HUDEP-2 (cell line): ENCODE data around the gene SRRM2.

ENCODE experiments used
- DNase-seq, 76 experiments: peaks; one replicate each; lab custom pipeline; 2025; ENCODE audit not compliant: unreplicated experiment in 76 of 76; lab: John Stamatoyannopoulos, UW

SRRM2 gene

DNA sequence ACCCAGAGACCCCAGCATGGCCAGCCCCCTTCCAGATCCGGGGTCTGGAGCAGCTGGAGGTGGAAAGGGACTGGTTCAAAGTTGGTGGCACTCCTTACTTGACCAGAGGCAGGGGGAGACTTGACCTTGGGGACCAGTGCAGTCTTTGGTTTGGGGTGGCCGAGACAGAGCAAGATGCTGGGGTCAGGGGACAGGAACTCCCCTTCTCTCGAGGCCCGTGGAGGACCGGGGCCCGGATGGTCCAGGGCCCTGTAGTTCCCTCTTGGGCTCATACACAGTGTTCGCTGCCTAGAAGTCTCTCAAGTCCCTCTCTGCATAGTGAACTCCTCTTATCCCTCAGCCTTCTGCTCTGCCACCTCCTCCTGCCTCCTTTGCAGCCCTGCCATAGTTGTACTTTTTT lies 35.5 kb downstream of the SRRM2 start:
- DNase-seq, result no peak

DNA sequence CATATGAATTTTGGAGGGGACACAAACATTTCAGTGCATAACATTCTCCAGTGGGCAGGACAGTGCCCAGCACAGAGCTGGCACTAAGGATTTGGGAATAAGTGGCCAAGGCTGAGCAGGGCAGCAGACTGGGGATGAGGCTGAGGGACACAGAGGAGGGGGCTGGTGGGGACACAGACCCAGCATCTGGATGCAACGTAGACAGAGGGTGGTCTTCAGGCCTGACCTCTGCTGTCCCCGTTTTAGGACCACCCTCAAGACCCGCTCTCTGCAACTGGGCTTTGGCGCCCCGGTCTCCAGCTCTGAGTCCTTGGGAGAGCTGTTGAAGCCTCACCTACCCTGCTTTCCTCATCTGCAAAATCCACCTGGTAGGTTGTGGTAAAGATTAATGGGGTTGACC lies 38.2 kb downstream of the SRRM2 start:
- no peak for DNase-seq

DNA sequence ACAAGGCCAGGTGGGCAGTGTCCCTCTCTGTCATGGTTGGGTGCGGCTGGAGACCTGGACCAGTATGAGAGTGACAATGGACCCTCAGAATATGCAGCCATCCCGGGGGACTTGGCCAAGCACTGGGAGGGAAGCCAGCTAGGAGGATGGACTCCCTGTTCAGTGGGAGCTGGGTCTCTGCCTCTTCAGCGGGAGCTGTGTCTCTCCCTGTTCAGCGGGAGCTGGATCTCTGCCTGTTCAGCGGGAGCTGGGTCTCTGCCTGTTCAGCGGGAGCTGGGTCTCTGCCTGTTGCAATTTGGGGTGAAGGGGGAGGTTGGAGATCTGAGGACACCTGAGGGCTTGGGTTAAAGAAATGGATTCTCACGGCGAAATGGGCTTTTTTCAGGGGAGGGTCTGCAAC lies 38.7 kb downstream of the SRRM2 start:
- DNase-seq, result no peak

DNA sequence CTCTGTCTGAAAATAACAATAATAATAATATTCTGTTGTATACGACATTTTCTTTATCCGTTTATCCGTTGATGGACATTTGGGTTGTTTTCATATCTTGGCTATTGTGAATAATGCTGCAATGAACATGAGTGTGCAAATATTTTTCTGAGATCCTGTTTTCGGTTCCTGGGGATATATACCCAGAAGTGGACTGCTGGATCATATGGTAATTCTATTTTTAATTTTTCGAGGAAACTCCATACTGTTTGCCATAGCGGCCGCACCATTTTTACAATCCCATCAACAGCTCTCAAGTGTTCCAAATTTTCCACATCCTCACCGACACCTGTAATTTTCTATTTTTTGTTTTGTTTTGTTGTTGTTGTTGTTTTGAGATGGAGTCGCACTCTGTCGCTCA lies 40.5 kb downstream of the SRRM2 start:
- no peak for DNase-seq

DNA sequence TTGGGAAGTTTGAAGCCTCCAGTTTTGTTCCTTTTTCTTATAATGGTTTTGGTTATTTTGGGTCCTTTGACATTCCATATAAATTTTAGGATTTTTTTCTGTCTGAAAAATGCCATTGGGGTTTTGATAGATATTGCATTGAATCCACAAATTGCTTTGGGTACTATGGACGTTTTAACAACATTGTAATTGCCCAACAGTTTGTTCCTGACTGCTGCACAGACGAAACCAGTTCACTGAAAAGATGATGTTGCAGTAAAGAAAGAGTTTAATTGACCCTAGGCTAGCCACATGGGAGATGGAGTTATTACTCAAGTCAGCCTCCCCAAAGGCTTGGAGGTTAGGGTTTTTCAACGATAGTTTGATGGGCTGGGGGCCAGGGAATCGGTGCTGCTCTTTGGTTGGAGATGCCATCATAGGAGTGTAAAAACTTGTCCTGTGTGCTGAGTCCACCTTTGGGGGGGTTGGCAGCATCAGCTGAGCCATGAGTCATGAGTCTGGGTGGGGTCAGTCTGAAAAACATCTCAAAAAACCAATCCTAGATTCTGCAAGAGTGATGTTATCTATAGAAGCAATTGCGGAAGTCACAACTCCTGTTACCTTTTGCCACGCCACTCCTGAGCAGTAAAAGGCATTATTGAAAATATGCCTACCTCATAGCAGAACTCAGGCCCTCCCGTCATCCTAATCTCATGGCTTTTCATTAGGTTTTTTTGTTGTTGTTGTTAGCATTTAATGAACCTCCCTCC lies 43.1 kb downstream of the SRRM2 start:
- DNase-seq, result peak in 1 of 76 experiments; percentile 33

DNA sequence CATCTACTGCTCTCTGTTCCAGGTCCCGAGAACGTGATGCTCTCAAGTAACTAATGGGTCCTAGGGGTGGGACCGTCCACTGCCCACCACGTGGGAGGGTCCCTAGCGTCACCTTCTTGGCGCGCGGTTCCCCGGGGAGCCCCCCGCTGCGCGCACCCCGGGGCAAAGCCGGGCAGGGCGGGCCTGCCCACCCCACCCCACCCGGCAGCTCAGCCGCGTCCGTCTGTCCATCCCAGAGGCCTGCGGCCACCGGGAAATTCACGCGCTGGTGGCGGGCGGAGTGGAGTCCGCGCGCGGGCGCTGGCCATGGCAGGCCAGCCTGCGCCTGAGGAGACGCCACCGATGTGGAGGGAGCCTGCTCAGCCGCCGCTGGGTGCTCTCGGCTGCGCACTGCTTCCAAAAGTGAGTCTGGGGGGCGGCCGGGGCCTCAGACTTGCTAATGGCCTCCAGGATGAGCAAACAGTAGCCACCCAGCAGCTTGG lies 46.3 kb downstream of the SRRM2 start:
- no peak for DNase-seq

DNA sequence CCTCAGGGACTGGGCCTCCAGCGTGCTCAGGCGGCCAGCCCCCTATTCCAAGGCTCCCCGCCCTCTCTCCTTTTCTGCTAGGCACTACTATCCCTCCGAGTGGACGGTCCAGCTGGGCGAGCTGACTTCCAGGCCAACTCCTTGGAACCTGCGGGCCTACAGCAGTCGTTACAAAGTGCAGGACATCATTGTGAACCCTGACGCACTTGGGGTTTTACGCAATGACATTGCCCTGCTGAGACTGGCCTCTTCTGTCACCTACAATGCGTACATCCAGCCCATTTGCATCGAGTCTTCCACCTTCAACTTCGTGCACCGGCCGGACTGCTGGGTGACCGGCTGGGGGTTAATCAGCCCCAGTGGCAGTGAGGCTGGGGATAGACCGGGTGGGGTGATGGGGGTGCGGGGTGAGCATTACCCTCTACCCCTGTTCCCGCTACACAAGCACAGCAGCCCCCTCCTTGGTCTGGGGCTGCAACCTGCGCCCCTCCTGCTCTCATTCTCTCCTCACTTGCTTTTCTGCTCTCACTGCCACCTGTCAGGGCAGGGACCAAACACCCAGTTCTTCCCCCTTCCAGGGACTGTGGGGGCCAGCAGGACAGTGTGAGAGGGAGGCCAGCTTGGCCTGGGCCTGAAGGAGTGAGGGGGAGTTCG lies 46.9 kb downstream of the SRRM2 start:
- no peak for DNase-seq

DNA sequence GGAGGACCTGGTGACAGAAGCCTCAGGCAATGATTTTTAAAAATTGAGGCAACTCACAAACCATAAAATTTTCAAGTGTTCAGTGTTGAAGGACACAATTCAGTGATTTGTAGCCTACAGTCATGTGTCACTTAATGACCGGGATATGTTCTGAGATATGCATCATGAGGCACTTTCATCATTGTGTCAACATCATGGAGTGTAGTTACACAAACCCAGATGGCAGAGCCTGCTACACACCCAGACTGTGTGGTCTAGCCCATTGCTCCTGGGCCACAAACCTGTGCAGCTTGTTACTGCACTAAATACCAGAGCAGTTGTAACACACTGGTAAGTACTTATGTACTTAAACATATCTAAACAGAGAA lies 47.4 kb downstream of the SRRM2 start:
- no peak for DNase-seq

DNA sequence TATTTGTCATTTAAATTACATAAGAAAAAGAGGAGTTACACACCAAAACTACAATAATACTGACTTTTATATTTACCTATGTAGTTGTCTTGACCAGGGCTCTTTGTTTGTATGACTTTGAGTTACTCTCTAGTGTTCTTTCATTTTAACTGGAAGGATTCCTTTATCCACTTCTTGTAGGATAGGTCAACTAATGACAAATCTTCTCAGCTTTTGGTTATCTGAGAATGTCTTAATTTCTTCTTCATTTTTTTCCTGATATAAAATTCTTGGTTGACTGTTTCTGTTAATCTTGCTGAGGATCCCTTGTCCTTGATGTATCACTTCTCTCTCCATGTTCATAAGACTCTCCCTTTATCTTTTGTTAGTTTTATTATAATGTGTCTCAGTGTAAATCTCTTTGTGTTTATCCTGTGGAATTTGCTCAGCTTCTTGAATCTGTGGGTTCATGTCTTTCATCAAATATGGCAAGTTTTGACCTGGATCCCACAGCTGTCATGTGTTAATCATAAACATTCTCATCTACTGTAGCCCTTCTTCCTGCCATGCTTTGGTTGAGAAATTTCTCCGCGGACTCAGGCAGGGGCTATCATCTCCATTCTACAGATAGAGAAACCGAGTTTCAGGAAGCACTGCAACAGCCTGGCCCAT lies 51.2 kb downstream of the SRRM2 start:
- no peak for DNase-seq

DNA sequence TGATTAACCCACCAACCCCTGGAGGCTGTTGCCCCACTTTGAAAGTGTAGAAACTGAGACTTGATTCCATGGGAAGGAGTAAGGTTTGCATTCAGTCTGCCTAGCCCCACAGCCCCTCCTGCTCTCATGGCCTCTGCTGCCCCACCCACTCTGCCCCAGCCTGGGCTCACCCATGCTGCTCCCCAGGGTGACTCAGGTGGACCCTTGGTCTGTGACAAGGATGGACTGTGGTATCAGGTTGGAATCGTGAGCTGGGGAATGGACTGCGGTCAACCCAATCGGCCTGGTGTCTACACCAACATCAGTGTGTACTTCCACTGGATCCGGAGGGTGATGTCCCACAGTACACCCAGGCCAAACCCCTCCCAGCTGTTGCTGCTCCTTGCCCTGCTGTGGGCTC lies 52.3 kb downstream of the SRRM2 start:
- no peak for DNase-seq

DNA sequence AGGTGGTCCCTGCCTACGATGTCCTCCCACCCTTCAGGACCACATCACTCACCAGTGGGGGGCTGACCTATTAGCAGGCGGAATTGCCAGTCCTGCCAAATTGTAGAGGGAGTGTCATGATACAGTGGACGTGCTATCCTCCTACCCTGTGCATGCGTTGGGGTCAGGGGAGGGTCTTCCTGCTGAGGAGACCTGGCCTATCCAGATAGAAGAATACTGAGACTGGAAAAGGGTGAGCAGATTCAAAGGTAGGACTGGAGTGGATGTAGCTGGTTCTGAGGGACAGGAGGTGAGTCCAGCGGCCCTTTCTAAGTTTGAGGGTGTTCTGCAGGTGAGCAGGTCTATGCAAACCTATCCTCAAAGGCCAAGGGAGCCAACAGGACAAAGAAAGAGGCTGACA lies 53.8 kb downstream of the SRRM2 start:
- DNase-seq, result no peak

DNA sequence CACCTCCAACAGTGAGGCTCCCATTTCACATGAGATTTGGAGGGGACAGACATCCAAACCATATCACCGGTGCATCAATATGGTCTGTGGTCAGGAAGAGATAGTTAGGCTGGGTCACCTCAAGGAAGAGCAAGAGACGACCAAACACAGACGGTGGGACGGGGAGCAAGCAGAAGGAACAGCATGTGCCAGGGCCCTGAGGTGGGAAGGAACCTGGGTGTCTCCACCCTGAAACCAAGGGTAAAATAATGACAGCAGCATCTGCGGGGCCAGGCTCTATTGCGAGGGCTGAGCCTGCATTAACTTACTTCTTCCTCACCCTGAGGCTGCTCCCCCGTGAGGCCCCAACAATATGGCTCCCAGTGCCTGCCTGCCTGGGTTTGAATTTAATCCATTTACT lies 55.7 kb downstream of the SRRM2 start:
- no peak for DNase-seq

DNA sequence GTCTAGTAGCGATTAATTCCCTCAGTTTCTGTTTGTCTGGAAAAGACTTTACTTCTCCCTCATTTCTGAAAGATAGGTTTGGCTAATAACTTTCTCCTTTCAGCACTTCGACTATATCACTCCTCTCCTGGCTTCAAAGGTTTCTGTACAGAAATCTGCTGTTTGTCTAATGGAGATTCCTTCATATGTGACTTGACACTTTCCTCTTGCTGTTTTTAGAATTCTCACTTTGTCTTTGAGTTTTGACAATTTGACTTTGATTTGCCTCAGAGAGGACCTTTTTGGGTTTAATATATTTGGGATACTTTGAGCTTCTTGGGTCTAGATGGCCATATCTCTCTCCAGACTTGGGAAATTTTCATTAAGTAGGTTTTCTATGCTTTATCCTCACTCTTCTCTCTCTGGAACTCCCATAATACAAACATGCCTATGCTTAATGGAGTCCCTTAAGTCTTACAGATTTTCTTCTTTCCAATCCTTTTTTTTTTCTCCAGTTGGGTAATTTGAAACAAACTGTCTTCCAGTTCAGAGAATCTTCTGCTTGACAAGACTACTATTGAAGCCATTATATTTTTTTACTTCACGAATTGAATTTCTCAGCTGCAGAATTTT lies 56.8 kb downstream of the SRRM2 start:
- no peak for DNase-seq

DNA sequence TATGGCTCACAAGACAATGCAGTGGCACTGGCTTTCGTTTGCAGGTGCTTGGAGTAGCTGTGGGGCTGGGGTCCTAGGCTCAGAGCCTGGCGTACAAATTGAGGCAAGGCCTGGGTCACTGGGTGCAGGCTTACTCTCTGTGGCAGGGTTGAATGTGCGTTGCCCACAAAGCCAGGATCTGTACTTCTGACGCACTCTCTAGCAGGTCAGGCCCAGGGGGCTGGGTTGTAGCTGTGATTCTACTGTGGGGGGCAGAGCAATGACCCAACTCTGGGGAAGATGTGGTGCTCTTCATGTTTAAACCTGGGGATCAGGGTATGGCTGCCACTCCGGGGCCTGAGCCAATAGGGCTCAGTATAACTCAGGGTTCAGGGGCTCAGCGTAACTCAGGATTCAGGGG lies 58.2 kb downstream of the SRRM2 start:
- DNase-seq, result no peak

DNA sequence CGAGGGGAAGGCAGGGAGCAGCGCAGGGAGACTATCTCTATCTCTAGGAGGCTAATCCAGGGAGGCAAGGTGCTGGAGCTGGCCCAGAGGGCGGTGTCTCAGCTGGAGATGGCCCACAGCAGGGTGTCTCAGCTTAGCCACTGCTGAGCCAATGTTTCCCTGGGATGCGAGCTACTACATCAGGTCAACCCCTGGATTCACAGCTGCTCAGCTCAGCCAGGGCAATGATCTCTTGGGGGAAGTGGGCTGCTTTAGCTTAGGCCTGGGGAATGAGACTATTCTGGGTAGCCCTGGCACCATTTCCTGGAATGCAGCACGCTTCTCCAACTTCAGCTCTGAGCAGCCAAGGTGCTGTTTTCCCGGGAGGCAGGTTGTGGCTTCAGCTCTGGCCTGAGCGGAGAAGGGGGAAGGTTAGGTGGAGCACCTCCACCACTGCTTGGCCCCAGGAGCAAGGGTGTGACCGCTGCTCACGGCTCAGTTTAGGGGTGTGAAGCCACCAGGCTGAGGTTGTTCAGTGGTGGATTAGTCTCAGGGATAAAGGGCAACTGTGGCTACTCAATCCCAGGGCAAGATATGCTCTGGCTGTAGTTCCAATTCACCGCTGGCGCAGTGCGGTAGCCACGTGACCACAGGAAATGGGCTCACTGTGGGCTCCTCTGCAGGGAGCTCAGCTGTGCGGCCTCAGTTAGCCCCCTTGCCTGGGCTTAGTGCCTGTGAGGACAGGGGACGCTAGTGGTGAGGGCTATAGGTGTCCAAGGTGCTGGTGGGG lies 59.4 kb downstream of the SRRM2 start:
- DNase-seq, result no peak

DNA sequence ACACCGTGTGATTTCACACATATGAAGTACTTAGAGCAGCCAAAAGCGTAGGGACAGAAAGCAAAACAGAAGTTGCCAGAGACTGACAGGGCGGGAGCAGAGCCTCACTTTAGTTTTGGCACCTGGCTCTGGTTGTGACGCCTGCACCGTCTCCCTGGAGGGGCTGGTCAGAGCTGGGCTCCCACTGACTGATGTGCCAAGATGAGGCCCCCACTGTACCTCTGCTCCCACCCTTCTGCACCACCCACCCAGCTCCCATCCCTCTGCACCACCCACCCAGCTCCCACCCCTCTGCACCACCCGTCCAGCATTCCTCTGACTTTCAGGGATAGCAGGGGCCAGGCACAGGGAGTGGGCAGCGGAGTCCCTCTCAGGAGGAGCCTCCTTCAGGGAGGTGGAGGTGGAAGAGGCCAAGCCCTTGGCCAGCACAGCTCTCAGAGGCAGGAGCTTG lies 61.4 kb downstream of the SRRM2 start:
- no peak for DNase-seq

DNA sequence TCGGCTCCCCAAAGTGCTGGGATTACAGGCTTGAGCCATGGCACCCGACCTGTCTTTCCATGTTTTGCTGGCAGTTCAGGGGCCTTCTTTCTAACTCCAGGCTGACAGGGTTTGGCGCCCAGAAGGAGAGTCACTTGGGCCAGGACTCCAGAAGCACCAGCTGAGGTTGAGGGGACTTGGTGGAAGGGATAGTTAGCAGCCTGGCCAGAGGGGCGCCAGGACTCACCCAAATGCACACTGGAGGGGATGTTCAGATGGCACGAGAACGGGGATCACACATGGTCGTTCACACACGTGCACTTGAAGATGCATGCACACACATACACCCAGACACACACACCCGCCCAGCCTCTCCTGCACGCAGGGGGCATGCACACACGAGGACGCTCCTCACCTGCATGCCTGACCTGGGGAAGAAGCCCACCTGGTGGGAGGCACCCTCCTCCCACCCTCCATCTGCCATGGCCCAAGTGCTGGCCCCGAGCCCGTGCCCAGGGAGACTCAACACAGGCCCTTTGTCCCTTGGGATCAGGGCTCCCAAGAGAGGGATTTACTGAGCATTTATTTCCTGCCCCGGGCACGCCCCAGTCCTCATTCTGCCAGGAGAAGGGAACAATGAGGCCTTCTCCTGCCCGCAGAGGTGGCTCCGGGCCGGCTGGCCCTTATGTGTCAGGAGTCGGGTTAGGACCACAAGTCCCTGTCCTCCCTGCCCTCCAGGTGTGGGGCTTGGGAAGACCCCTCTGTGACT lies 62.3 kb downstream of the SRRM2 start:
- DNase-seq, result no peak

DNA sequence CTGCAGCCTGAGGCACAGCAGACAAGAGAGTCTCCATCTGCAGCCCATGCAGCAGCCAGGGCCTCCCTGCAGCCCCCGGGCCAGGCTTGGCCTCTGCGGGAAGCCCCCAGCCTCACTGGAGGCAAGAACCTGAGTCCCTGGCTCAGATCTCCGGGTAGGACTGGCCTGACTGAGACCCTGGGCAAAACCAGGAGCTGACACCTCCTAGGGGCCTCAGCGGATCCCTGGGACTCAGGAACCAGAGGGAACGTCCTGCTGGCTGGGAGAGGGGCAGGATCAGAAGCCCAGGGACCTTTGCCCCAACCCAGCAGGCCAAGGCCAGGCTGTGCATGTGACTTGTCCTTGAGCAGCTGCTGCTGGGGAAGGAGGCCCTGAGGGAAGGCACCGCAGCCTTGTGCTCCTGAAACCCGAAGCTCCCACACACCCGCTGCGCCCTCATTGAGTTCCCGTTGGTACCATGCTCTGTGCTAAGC lies 62.9 kb downstream of the SRRM2 start:
- DNase-seq, result no peak

DNA sequence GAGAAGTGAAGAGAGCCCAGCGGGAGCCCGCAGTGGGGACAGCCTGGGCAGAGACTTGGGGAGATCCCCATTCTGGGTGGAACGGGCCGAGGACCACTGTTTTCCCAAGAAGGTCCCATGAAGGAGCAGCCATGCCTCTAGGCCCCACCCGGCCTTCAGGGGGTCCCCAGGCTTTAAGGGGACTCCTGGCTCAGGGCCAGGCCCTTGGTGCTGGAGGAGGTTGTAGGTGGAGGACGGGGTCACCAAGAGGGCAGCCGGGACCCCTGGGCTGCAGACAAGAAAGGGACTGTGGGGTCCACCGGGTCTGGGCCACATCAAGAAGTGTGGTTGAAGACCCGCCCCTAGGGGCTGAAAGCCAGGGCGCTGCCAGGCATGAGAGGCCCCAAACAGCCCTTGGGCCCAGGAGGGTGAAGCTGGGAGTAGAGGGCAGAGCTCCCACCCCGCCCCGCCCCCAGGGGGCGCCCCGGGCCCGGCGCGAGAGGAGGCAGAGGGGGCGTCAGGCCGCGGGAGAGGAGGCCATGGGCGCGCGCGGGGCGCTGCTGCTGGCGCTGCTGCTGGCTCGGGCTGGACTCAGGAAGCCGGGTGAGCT lies 64.4 kb downstream of the SRRM2 start, which contains the start of gene PRSS21:
Gene PRSS21, plus strand, starts transcription at position 487 of the 589 bp plus-strand sequence. Its CDS starts 32 bp downstream, at position 519.
- DNase-seq, result no peak
